Subcutaneous abdominal adipose tissue (tissue), 5 donors: ENCODE results near the gene MLPH.
A peak's percentile ranks its signal among the peaks of the same experiment; 100 is the strongest.

Source experiments
- H3K27ac ChIP-seq: one replicate; pipeline ENCODE4 v1.7.0; 2013; ENCODE audit warnings: low read depth, mild to moderate bottlenecking, inconsistent platforms, low read length, moderate library complexity
- H3K27me3 ChIP-seq, 5 donors: one replicate each; pipeline ENCODE4 v1.7.0; 2013; ENCODE audit warnings: low read length in 5 of 5, inconsistent platforms in 1 of 5; ENCODE audit not compliant: control insufficient read depth in 5 of 5, insufficient read depth in 4 of 5
- H3K36me3 ChIP-seq, 5 donors: one replicate each; pipeline ENCODE4 v1.7.0; 2013; ENCODE audit warnings: low read length in 5 of 5; ENCODE audit not compliant: control insufficient read depth in 5 of 5, insufficient read depth in 5 of 5
- H3K4me1 ChIP-seq, 5 donors: one replicate each; pipeline ENCODE4 v1.7.0; 2013; ENCODE audit warnings: low read length in 5 of 5, mild to moderate bottlenecking in 3 of 5, moderate library complexity in 1 of 5; ENCODE audit not compliant: control insufficient read depth in 5 of 5, insufficient read depth in 5 of 5
- H3K4me3 ChIP-seq, 5 donors: one replicate each; pipeline ENCODE4 v1.7.0; 2013; ENCODE audit warnings: low read length in 5 of 5, low read depth in 1 of 5
- H3K9ac ChIP-seq, 5 donors: one replicate each; pipeline ENCODE4 v1.7.0; 2013; ENCODE audit warnings: low read length in 5 of 5, mild to moderate bottlenecking in 4 of 5, moderate library complexity in 3 of 5
- H3K9me3 ChIP-seq, 5 donors: one replicate each; pipeline ENCODE4 v1.7.0; 2013; ENCODE audit warnings: low read length in 5 of 5; ENCODE audit not compliant: control insufficient read depth in 5 of 5
- donor health status: healthy.
- donor health status: healthy.
- donor health status: healthy.
- donor health status: healthy.
- donor health status: healthy.

MLPH gene

GRCh38 chr2:237577458-237577857, 90.4 kb downstream of the MLPH start:
- no peaks in the 10 kb centered on the region for H3K9me3 ChIP-seq
- H3K4me1 ChIP-seq, result peaks cover 3 to 22% (median 12%) of the 10 kb centered on the region in 5 donors
- H3K27ac ChIP-seq, result no peak overlapping the region
- H3K36me3 ChIP-seq, result no peaks in the 10 kb centered on the region
- no peaks in the 10 kb centered on the region for H3K27me3 ChIP-seq
- H3K4me3 ChIP-seq, result no peak overlapping the region
- no peak overlapping the region for H3K9ac ChIP-seq

- H3K36me3 ChIP-seq, result no peaks in the 10 kb centered on the region
- no peaks in the 10 kb centered on the region for H3K27me3 ChIP-seq
- peaks cover 3 to 22% (median 12%) of the 10 kb centered on the region in 5 donors for H3K4me1 ChIP-seq
- no peak overlapping the region for H3K4me3 ChIP-seq
- H3K9ac ChIP-seq, result no peak overlapping the region
- no peaks in the 10 kb centered on the region for H3K9me3 ChIP-seq
- no peak overlapping the region for H3K27ac ChIP-seq
Measured at GRCh38 chr2:237577956-237578870, 91.2 kb downstream of the MLPH start.

GRCh38 chr2:237581326-237581725, 94.3 kb downstream of the MLPH start:
- H3K36me3 ChIP-seq, result no peaks in the 10 kb centered on the region
- H3K27ac ChIP-seq, result no peak overlapping the region
- H3K9me3 ChIP-seq, result no peaks in the 10 kb centered on the region
- peaks cover 0 to 3% (median 0%) of the 10 kb centered on the region in 5 donors for H3K27me3 ChIP-seq
- H3K4me1 ChIP-seq, result peaks cover 3 to 17% (median 12%) of the 10 kb centered on the region in 5 donors
- H3K9ac ChIP-seq, result no peak overlapping the region
- H3K4me3 ChIP-seq, result no peak overlapping the region

GRCh38 chr2:237581751-237582746, 95.0 kb downstream of the MLPH start:
- Histone ChIP-seq H3K36me3 (no peaks in the 10 kb centered on the region), H3K27me3 (peaks cover 0 to 3% (median 0%) of the 10 kb centered on the region in 5 donors), H3K9ac (no peak overlapping the region), H3K4me3 (peak overlapping the region in 3 of 5 donors; percentile 20 to 49 (median 39)), H3K27ac (no peak overlapping the region), H3K4me1 (peaks cover 3 to 17% (median 12%) of the 10 kb centered on the region in 5 donors), H3K9me3 (no peaks in the 10 kb centered on the region)

- no peak overlapping the region for H3K27ac ChIP-seq
- H3K27me3 ChIP-seq, result peaks cover 0 to 3% (median 0%) of the 10 kb centered on the region in 5 donors
Measured at GRCh38 chr2:237583385-237584295, 96.6 kb downstream of the MLPH start.

GRCh38 chr2:237585590-237586221, 98.7 kb downstream of the MLPH start:
- no peak overlapping the region for H3K27ac ChIP-seq
- no peak overlapping the region for H3K4me3 ChIP-seq
- H3K9me3 ChIP-seq, result no peaks in the 10 kb centered on the region
- H3K36me3 ChIP-seq, result no peaks in the 10 kb centered on the region
- H3K9ac ChIP-seq, result no peak overlapping the region
- H3K27me3 ChIP-seq, result peaks cover 0 to 3% (median 0%) of the 10 kb centered on the region in 5 donors
- H3K4me1 ChIP-seq, result peaks cover 3 to 23% (median 12%) of the 10 kb centered on the region in 5 donors

More at GRCh38 chr2:237583385-237584295, 96.6 kb downstream of the MLPH start:
- H3K4me3 ChIP-seq, result no peak overlapping the region
- H3K4me1 ChIP-seq, result peaks cover 3 to 17% (median 12%) of the 10 kb centered on the region in 5 donors
- H3K9me3 ChIP-seq, result no peaks in the 10 kb centered on the region
- H3K36me3 ChIP-seq, result no peaks in the 10 kb centered on the region
- no peak overlapping the region for H3K9ac ChIP-seq

- Histone ChIP-seq H3K4me1 (peaks cover 0 to 14% (median 0%) of the 10 kb centered on the region in 5 donors), H3K9ac (no peak overlapping the region), H3K27ac (no peak overlapping the region), H3K9me3 (no peaks in the 10 kb centered on the region), H3K36me3 (no peaks in the 10 kb centered on the region), H3K4me3 (no peak overlapping the region), H3K27me3 (peaks cover 0 to 3% (median 0%) of the 10 kb centered on the region in 5 donors)
Measured at GRCh38 chr2:237588044-237588696, 101.1 kb downstream of the MLPH start.

GRCh38 chr2:237590272-237591140, 103.5 kb downstream of the MLPH start, which contains the start of gene RAB17:
Gene RAB17 (minus strand): TSS chr2:237590734. CDS start chr2:237586154, 4,580 bp downstream.
- peak within 1 kb of the TSS in 1 of 5 donors; percentile 36 for H3K4me3 ChIP-seq
- H3K36me3 ChIP-seq, result no peaks in the 10 kb centered on the region
- peaks cover 0 to 3% (median 0%) of the 10 kb centered on the region in 5 donors for H3K27me3 ChIP-seq
- no peak within 1 kb of the TSS for H3K27ac ChIP-seq
- H3K9ac ChIP-seq, result no peak within 1 kb of the TSS
- H3K9me3 ChIP-seq, result no peaks in the 10 kb centered on the region
- peaks cover 0 to 21% (median 10%) of the 10 kb centered on the region in 5 donors for H3K4me1 ChIP-seq
